H1 (cell line): ENCODE measurements around the gene PRR5L.

Experiments used
- CTCF ChIP-seq, 3 experiments: IDR thresholded peaks; 1 replicate in 2 of 3; 2 replicates in 1 of 3; pipeline versions ENCODE4 v1.5.1 to v1.6.1; 2011; ENCODE audit warnings: low read length in 3 of 3, mild to moderate bottlenecking in 3 of 3, inconsistent platforms in 2 of 3, low read depth in 1 of 3, moderate library complexity in 1 of 3; ENCODE audit not compliant: insufficient read depth in 1 of 3; ENCODE audit errors: control extremely low read depth in 1 of 3
- EZH2 ChIP-seq: fragments of 200-600 bp; sonication (generic); IDR thresholded peaks from 2 replicates; pipeline ENCODE4 v1.7.1; 2012; ENCODE audit warnings: low read depth, mild to moderate bottlenecking, moderate library complexity, low read length, inconsistent platforms; ENCODE audit not compliant: severe bottlenecking

- TF ChIP-seq EZH2 (no peak), CTCF (IDR thresholded peaks at IDR 0.05; ENCODE audit: control extremely low read depth in 1 of 3, insufficient read depth in 1 of 3, low read depth in 1 of 3, low read length in 3 of 3) (no peak)
Observed at GRCh38 chr11:36288442-36289225, 7.5 kb upstream of the PRR5L start.
